HG03521 (cell line): ENCODE data around the gene SIRPG.
"Not testable (repeated sequence)": the region's sequence is repeated elsewhere in the genome, so short reads cannot be mapped to it uniquely, and the experiment has no call there.

ENCODE experiments used
- ATAC-seq: cut with Tn5 transposase; IDR thresholded peaks from one replicate; pipeline ENCODE4 v1.9.1; 2021; ENCODE audit warnings: mild to moderate bottlenecking, moderate library complexity; ENCODE audit not compliant: unreplicated experiment

SIRPG gene

GRCh38 chr20:1608678-1609347, 48.8 kb downstream of the SIRPG start:
- ATAC-seq = not testable (repeated sequence)

- ATAC-seq = no peak
Measured at GRCh38 chr20:1600736-1601135, 56.8 kb downstream of the SIRPG start.

GRCh38 chr20:1595333-1595732, 62.2 kb downstream of the SIRPG start:
- ATAC-seq = no peak

- ATAC-seq = no peak
Measured at GRCh38 chr20:1588533-1589460, 68.8 kb downstream of the SIRPG start.

GRCh38 chr20:1587781-1588532, 69.6 kb downstream of the SIRPG start:
- ATAC-seq = no peak

- no peak for ATAC-seq
Measured at GRCh38 chr20:1579488-1579887, 78.1 kb downstream of the SIRPG start.
